ENCODE measurements around the gene KCNQ4.

Gene KCNQ4

DNA sequence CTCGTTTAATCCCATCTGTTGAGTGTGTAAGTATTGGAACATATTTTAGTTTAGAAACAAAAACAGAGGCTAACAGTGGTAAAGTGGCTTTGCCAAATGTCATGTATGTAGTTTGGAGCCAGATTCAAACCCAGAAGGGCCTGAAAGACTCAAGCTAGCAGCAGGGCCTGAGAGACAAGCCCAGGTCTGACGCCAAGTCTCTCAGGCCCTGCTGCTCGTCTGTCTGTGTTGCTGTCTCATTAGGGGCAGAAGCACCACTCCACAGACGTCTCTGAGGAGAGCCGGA is 70.2 kb downstream of the KCNQ4 start:
- POLR2A ChIA-PET, result interaction anchor here (0.8 to 1.1 kb wide), 2 partner anchors 23 to 99 kb away, joined by 3 to 4 read pairs; no protein-coding TSS in a partner anchor
- no peak overlapping the region for H3K4me3 ChIP-seq (ENCODE audit: low read depth, low read length)
- CTCF ChIA-PET, result interaction anchor here (0.6 to 31.0 kb wide), 11 partner anchors 8 to 730 kb away, joined by 3 to 987 read pairs (median 5); partner anchors contain the start of gene CITED4
- no peak for DNase-seq (ENCODE audit: low read depth, low spot score)
- TF ChIP-seq, protein P1, sequence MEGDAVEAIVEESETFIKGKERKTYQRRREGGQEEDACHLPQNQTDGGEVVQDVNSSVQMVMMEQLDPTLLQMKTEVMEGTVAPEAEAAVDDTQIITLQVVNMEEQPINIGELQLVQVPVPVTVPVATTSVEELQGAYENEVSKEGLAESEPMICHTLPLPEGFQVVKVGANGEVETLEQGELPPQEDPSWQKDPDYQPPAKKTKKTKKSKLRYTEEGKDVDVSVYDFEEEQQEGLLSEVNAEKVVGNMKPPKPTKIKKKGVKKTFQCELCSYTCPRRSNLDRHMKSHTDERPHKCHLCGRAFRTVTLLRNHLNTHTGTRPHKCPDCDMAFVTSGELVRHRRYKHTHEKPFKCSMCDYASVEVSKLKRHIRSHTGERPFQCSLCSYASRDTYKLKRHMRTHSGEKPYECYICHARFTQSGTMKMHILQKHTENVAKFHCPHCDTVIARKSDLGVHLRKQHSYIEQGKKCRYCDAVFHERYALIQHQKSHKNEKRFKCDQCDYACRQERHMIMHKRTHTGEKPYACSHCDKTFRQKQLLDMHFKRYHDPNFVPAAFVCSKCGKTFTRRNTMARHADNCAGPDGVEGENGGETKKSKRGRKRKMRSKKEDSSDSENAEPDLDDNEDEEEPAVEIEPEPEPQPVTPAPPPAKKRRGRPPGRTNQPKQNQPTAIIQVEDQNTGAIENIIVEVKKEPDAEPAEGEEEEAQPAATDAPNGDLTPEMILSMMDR (IDR thresholded peaks at IDR 0.05; ENCODE audit: insufficient read depth, low read length, missing control alignments), result no peak

DNA sequence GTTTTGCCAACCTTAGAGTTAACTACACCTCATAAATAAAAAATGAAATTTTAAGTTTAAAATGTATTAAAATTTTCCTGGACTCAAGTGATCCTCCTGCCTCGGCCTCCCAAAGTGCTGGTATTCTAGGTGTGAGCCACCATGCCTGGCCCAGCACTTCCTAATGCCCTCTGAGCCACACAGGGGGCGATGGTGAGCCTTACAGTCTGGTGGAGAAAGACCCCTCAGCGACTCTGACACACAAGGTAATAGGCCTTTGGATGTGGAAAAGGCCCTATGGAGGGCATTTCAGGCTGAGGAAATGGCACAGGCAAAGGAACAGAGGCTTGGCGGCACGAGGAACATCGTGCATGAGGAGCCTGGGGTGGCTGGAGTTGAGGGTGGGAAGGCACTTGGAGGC is 71.9 kb downstream of the KCNQ4 start:
- ChIA-PET POLR2A (no interaction called here), CTCF (interaction anchor here (31.0 kb wide), 1 partner anchor 91 kb away, joined by 987 read pairs; no protein-coding TSS in a partner anchor)
- TF ChIP-seq, protein P1 (IDR thresholded peaks at IDR 0.05; ENCODE audit: insufficient read depth, low read length, missing control alignments), result no peak
- H3K4me3 ChIP-seq (ENCODE audit: low read depth, low read length), result no peak overlapping the region
- no peak for DNase-seq (ENCODE audit: low read depth, low spot score)

DNA sequence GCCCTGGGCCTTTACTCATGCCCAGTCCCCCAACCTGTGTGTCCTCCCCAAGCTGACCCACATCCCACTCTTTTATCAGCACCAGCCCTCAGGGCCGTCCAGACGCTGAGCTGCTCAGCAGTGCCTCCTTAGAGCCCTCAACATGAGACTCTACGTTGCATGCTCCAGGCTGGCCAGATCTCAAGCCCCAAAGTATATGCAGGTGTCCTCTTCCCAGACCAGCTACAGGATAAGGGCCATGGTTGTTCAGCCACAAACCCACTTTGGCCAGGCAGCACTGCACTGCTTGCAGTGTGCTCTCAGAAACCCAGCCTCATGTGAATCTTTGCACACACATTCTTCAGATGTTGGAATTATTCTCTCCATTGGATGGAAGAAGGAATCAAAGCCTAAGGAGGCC is 72.5 kb downstream of the KCNQ4 start:
- POLR2A ChIA-PET, result no interaction called here

DNA sequence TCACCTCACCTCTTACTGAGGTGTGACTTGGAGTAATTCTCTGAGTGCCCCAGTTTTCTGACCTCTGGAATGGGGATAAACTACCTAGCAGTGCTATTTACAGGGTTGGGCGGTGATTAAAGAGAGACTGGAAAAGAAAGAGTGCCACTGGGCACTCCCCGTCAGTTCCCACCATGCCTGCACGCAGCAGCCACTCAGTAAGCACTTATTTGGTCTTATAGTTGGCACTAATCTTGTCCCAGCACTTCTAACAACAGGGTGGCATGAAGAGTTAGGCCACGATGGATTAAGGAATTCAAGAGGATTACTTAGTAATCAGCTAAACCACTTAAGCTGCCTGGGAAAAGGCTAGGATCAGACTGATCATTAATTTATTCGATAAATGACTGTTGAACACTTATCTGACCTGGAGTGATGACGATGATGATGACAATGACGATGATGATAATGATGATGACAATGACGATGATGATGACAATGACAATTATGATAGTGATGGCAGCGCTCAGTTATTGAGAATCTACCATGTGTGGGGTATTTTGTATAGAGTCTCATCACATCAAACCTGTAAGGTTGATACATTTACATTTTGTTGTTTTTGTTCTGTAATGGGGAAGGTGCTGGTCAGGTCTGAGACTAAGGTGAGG is 73.2 kb downstream of the KCNQ4 start:
- ChIA-PET CTCF (interaction anchor here (6.6 to 31.0 kb wide), 2 partner anchors 8 to 90 kb away, joined by 67 to 987 read pairs; no protein-coding TSS in a partner anchor), POLR2A (no interaction called here)
- no peak overlapping the region for H3K4me3 ChIP-seq (ENCODE audit: low read depth, low read length)
- TF ChIP-seq, protein P1 (IDR thresholded peaks at IDR 0.05; ENCODE audit: insufficient read depth, low read length, missing control alignments), result no peak
- no peak for DNase-seq (ENCODE audit: low read depth, low spot score)

More for the DNA sequence above, 72.5 kb downstream of the KCNQ4 start:
- no peak for DNase-seq (ENCODE audit: low read depth, low spot score)
- TF ChIP-seq, protein P1 (IDR thresholded peaks at IDR 0.05; ENCODE audit: insufficient read depth, low read length, missing control alignments), result no peak
- CTCF ChIA-PET, result interaction anchor here (6.6 to 31.0 kb wide), 2 partner anchors 7 to 91 kb away, joined by 67 to 987 read pairs; no protein-coding TSS in a partner anchor
- H3K4me3 ChIP-seq (ENCODE audit: low read depth, low read length), result no peak overlapping the region

DNA sequence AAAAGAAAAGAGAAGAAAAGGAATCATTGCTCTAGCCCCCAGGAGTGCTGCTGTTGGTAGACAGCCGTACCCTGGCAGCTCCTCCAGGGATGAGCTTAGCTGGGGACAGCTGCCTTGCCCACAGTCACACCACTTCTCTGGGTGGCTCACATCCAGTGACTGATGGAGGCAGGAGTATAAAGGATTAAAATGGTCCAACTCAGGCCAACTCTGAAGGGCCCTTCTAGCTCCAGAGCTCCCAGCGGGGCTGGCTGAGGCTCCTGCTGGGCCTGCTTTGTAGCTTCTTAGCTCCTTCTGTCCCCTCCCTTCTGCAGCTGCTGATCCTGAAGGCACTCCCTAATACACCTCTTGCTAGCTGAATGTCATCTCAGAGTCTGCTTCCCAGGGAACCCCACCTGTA is 74.2 kb downstream of the KCNQ4 start:
- no peak overlapping the region for H3K4me3 ChIP-seq (ENCODE audit: low read depth, low read length)
- ChIA-PET CTCF (interaction anchor here (0.7 to 31.0 kb wide), 3 partner anchors 9 to 89 kb away, joined by 3 to 987 read pairs (median 67); no protein-coding TSS in a partner anchor), POLR2A (no interaction called here)
- TF ChIP-seq, protein P1 (IDR thresholded peaks at IDR 0.05; ENCODE audit: insufficient read depth, low read length, missing control alignments), result no peak
- no peak for DNase-seq (ENCODE audit: low read depth, low spot score)

DNA sequence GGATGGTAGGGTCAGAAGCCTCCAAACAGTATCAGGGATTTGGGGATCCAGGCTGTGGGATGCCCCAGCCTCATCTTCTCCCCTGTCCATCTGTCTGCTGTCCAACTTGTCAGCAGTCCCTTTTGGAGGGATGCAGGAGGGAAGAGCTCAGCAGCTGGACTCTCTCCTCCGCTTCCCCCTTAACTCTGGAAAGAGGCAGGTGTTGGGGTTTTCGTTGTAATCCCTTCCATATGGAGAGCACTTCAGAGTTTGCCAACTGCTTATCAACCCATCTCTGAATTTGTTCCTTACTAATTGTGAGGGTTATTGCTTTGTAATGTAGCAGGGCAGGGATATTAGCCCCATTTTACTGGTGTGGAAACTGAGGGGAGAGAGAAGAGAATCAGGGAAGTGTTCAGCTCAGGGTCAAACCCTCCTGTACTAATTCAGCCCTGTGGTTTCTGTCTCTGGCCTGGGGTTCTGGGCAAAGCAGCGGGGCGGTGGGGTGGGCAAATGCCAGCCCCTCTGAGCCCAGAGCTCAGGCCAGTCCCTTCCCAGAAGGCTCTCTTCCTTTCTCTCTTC is 75.3 kb downstream of the KCNQ4 start:
- POLR2A ChIA-PET, result no interaction called here
- no peak overlapping the region for H3K4me3 ChIP-seq (ENCODE audit: low read depth, low read length)
- DNase-seq (ENCODE audit: low read depth, low spot score), result no peak
- TF ChIP-seq, protein P1 (IDR thresholded peaks at IDR 0.05; ENCODE audit: insufficient read depth, low read length, missing control alignments), result no peak
- CTCF ChIA-PET, result interaction anchor here (1.5 to 31.0 kb wide), 3 partner anchors 10 to 145 kb away, joined by 3 to 987 read pairs (median 67); no protein-coding TSS in a partner anchor

All from AG04449 (cell line).